ENCODE measurements around the gene SLC25A42. TPM values are rescaled to one million over a fixed set of nuclear protein-coding genes. Genes with fewer than 3 reads are reported as not detected.
A peak's percentile ranks its signal among the peaks of the same experiment; 100 is the strongest.
"Not testable (repeated sequence)": the region's sequence is repeated elsewhere in the genome, so short reads cannot be mapped to it uniquely, and the experiment has no call there.

SLC25A42 gene
- 10 to 100 TPM; 17.6 to 21.0 TPM for total RNA-seq

DNA sequence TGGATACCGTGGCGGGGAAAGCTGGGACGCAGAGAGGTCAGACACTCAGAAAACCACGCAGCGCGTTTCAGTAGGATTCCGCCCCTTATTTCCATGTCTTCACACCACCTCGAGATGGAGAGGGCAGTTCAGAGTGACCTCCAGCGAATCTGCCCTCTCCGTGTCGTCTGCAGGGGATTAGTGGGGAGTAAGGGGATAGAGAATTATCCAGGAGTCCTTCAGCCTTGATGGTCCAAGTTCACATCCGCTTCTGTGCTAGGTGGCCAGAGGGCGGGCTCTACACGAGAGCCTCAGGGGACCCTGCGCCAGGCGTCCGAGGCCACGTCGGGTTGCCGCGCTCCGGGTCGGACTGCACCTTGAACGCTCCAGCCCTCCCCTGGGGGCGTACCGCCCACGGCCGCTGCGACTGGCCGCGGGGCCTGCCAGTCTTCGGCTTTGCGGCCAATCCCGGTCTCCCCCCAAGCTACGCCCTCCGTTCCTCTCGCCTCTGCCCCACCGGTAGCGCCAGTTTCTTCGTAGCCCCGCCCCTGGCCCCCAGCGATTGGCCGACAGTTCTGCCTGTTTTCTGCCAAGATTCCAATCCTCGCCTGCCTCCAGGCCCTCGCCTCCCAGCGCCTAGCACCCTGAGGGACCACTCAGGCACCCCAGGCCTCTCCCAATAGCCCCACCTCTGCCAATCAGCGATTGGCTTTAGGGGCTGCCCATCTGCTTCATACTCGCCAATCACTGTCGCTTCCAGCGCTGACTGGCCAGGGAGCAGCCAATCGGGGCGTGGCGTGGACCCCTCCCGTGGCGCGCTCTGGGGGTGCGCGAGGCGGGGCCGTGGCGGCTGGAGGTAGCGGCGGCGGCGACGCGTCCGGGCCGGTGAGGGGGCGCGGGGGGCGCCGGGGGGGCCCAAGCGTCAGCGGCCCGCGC, at the start of gene SLC25A42:
SLC25A42 (plus strand) TSS at position 812 of the 915 bp plus-strand sequence. CDS start 32,131 bp downstream, outside the sequence.
- H3K27ac Mint-ChIP-seq = peak within 1 kb of the TSS; percentile 76
- DNase-seq = peak; percentile 99
- H3K4me3 Mint-ChIP-seq = peak within 1 kb of the TSS; percentile 81
- no peaks in the 10 kb centered on the region for H3K9me3 Mint-ChIP-seq
- POLR2A ChIA-PET = interaction anchor here (0.8 to 1.4 kb wide), 2 partner anchors 12 to 32 kb away, joined by 3 to 5 read pairs; no protein-coding TSS in a partner anchor
- H3K4me1 Mint-ChIP-seq = peaks cover 32% of the 10 kb centered on the region
- no peaks in the 10 kb centered on the region for H3K36me3 Mint-ChIP-seq (ENCODE audit: low read depth)
- H3K27me3 Mint-ChIP-seq = no peaks in the 10 kb centered on the region
- CTCF ChIA-PET = interaction anchor here (0.7 to 3.4 kb wide), 7 partner anchors 9 to 140 kb away, joined by 3 to 12 read pairs (median 3); partner anchors contain the start of gene NR2C2AP

DNA sequence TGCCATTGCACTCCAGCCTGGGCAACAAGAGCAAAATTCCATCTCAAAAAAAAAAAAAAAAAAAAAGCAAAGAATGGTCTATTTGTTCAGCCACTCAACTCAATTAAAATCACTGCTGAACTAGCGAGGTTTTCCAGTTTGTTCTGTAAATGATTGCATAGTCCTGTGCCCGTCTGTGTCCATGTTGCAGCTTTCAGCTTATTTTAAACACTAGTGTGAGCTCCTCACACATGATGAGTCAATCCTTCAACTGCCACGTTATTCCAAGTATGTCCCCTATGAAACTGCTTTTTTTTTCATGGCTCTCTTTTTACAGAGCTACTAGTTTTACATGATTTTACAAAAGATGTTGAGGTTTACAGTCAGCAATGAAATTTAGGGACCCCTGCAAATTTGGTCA, 42.7 kb upstream of the SLC25A42 start:
- Mint-ChIP-seq H3K27ac (no peak overlapping the region), H3K9me3 (no peaks in the 10 kb centered on the region), H3K36me3 (ENCODE audit: low read depth) (peaks cover 63% of the 10 kb centered on the region), H3K4me1 (peaks cover 23% of the 10 kb centered on the region), H3K4me3 (no peak overlapping the region), H3K27me3 (no peaks in the 10 kb centered on the region)
- DNase-seq = no peak
- CTCF ChIA-PET = interaction anchor here (0.6 kb wide), 1 partner anchor 35 kb away, joined by 3 read pairs; no protein-coding TSS in a partner anchor
- POLR2A ChIA-PET = no interaction called here

DNA sequence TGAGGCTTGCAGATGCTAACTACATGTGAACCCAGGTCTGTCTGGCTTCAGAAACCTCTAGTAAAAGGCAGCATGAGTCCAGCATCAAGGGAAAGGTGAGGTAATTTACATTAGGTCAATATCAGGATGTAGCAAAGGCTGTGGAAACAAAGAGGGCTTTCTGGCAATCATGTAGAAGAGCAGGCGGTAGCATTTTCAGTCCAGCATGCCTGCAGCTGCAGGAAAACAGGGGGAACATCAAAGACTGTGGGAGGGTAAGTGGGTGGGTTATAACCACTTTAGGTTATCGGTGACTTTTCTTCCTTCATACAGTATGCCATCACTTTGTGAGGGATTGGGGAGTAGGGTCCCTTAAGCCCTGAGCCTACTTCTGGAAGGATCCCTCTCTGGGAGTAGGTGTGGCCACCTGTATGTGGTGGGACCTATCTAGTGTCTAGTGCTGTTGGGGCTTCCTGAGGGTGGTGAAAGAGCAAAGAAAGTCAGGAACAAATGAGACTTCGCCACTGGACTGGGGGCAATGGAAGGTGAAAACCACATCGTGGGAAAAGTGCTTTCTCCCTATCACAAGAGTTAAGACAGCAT, 41.3 kb upstream of the SLC25A42 start:
- Mint-ChIP-seq H3K4me3 (no peak overlapping the region), H3K27me3 (no peaks in the 10 kb centered on the region), H3K27ac (no peak overlapping the region), H3K36me3 (ENCODE audit: low read depth) (peaks cover 65% of the 10 kb centered on the region), H3K4me1 (peaks cover 31% of the 10 kb centered on the region), H3K9me3 (no peaks in the 10 kb centered on the region)
- ChIA-PET POLR2A (no interaction called here), CTCF (no interaction called here)
- no peak for DNase-seq

- H3K27me3 Mint-ChIP-seq, H3K27ac Mint-ChIP-seq, CTCF ChIA-PET, H3K4me3 Mint-ChIP-seq, DNase-seq, H3K9me3 Mint-ChIP-seq, POLR2A ChIA-PET: not testable (repeated sequence)
- H3K4me1 Mint-ChIP-seq = peaks cover 37% of the 10 kb centered on the region
- H3K36me3 Mint-ChIP-seq (ENCODE audit: low read depth) = peaks cover 66% of the 10 kb centered on the region
These were observed 40.4 kb upstream of the SLC25A42 start for GRCh38 chr19:19023376-19023775.

GRCh38 chr19:19025861-19026260, 37.9 kb upstream of the SLC25A42 start:
- no peak for DNase-seq
- no peaks in the 10 kb centered on the region for H3K9me3 Mint-ChIP-seq
- no peak overlapping the region for H3K27ac Mint-ChIP-seq
- no peak overlapping the region for H3K4me3 Mint-ChIP-seq
- peaks cover 68% of the 10 kb centered on the region for H3K36me3 Mint-ChIP-seq (ENCODE audit: low read depth)
- no peaks in the 10 kb centered on the region for H3K27me3 Mint-ChIP-seq
- H3K4me1 Mint-ChIP-seq = peaks cover 43% of the 10 kb centered on the region
- POLR2A ChIA-PET = no interaction called here
- CTCF ChIA-PET = no interaction called here

DNA sequence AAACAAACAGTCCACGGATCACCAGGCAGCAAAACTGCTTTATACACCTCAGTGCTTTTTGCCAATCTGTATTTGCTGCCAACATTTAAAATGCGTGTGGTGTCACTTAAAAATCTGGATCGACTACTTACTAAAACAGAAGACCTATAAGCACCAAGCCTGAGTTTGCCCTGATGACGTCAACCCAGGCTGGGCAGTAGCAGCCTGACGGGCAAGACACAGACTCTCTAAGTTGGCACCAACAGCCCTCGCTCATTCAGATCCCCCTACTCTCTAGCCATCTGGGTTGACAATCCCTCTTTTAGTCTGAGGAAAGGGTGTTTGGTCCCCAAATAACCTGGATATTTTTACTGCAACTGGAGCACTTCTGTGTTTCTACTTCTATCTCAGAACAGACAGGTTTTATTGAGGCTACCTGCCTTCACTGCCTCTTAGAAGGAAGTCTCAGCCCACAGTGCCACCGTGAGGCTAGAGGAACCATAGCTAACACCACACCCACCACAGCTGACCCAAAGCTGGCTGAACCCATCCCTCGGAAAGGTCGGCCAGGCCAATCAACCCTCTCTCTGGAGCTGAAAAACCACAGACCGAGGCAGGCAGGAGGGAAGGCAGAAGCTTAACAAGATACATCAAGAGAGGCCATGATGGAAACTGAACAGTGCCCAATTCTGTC, 37.4 kb upstream of the SLC25A42 start:
- H3K9me3 Mint-ChIP-seq = no peaks in the 10 kb centered on the region
- no peaks in the 10 kb centered on the region for H3K27me3 Mint-ChIP-seq
- ChIA-PET POLR2A (no interaction called here), CTCF (no interaction called here)
- H3K36me3 Mint-ChIP-seq (ENCODE audit: low read depth) = peaks cover 67% of the 10 kb centered on the region
- no peak overlapping the region for H3K27ac Mint-ChIP-seq
- no peak overlapping the region for H3K4me3 Mint-ChIP-seq
- no peak for DNase-seq
- H3K4me1 Mint-ChIP-seq = peaks cover 44% of the 10 kb centered on the region

DNA sequence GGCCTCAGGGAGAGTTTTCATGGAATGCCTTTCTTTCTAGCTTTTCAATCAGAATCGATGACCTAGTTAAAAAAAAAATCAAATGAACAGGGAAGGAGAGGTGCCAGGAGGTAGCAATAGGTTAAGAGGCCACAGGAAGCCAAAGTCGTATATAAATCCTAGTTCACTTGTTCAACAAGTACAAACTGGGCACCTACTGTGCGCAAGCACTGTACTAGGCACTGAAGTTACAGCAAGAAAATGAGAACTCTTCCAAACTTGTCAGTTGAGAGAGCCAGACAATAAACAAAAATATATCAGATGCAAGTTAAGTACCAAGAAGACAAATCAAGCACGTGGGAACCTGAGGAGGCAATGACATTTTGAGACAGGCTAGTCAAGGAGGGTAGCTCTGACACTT, 36.6 kb upstream of the SLC25A42 start:
- peaks cover 71% of the 10 kb centered on the region for H3K36me3 Mint-ChIP-seq (ENCODE audit: low read depth)
- no peaks in the 10 kb centered on the region for H3K27me3 Mint-ChIP-seq
- POLR2A ChIA-PET = no interaction called here
- CTCF ChIA-PET = no interaction called here
- H3K27ac Mint-ChIP-seq = no peak overlapping the region
- H3K4me1 Mint-ChIP-seq = peaks cover 49% of the 10 kb centered on the region
- H3K4me3 Mint-ChIP-seq = no peak overlapping the region
- no peaks in the 10 kb centered on the region for H3K9me3 Mint-ChIP-seq
- no peak for DNase-seq

DNA sequence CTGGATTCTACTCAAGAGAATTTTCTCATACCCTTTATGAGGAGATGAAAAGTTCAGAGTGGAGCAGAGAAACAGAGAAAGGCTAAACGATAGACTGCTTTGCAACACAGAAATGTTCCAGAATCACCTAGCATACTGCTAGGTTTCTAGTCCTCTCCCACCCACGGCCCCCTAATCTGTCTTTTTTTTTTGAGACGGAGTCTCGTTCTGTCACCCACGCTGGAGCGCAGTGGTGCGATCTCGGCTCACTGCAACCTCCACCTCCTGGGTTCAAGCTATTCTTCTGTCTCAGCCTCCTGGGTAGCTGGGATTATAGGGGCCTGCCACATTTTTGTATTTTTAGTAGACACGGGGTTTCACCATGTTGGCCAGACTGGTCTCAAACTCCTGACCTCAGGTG, 35.3 kb upstream of the SLC25A42 start:
- ChIA-PET POLR2A (interaction anchor here (1.0 kb wide), 1 partner anchor 108 kb away, joined by 3 read pairs; no protein-coding TSS in a partner anchor), CTCF (no interaction called here)
- Mint-ChIP-seq H3K36me3 (ENCODE audit: low read depth) (peaks cover 61% of the 10 kb centered on the region), H3K9me3 (no peaks in the 10 kb centered on the region), H3K4me1 (peaks cover 42% of the 10 kb centered on the region), H3K27ac (no peak overlapping the region), H3K4me3 (no peak overlapping the region), H3K27me3 (no peaks in the 10 kb centered on the region)
- no peak for DNase-seq

DNA sequence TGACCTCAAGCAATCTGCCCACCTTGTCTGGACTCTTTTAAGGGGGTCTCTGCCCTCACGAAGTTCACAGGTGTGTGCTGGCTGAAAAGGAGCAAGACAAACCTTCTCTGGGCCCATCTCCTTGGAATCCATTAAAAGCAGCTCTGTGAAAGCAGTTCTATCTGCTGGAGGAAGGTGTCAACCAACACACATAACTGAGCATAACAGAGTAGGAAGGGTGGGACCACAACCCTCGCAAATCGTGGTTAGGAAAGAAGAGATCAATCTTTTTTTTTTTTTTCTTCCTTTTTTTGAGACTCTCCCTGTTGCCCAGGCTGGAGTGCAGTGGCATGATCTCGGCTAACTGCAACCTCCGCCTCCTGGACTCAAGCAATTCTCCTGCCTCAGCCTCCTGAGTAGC, 31.9 kb upstream of the SLC25A42 start:
- Mint-ChIP-seq H3K27ac (peak overlapping the region; percentile 90), H3K4me3 (peak overlapping the region; percentile 97), H3K27me3 (no peaks in the 10 kb centered on the region), H3K9me3 (no peaks in the 10 kb centered on the region), H3K4me1 (peaks cover 49% of the 10 kb centered on the region), H3K36me3 (ENCODE audit: low read depth) (peaks cover 42% of the 10 kb centered on the region)
- POLR2A ChIA-PET = interaction anchor here (0.7 to 2.4 kb wide), 3 partner anchors 31 to 1031 kb away, joined by 3 to 7 read pairs (median 5); partner anchors contain the start of genes COPE and DDX49
- no peak for DNase-seq
- CTCF ChIA-PET = interaction anchor here (0.7 kb wide), 1 partner anchor 444 kb away, joined by 4 read pairs; no protein-coding TSS in a partner anchor

DNA sequence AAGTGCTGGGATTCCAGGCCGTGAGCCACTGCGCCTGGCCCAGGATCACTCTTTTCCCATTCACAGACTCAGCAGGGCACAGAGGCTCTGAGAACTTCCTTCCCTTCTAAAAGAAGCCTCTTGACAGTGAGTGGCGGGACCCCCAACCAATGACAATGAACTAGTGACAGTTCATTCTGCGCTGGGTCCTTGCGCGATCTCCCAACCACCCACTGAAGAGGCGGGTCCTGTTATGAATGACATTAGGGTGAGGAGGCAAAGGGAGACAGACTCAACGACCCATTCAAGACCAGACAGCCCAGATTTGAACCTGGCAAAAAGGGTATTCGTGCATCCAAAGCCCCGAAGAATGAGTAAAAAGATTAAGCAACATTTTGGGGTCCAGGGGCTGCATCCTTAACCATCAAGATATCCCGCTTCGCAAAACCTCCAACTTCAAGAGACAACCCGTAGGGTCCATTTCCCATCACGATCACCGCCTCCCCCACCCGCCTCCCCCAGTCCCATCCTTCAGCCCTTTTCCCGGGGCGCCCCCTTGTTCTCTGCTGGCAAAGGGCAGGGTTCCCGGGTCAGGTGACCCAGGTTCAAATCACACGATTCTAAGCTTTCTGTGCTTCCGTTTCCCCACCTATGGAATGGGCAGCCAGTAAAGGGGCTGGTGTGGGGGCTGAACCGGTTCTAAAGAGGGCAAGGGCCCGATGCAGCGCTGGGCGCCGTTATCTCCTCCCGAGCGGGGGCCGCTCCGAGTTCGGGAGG, 31.2 kb upstream of the SLC25A42 start:
- peak overlapping the region; percentile 90 for H3K27ac Mint-ChIP-seq
- peak overlapping the region; percentile 97 for H3K4me3 Mint-ChIP-seq
- H3K9me3 Mint-ChIP-seq = no peaks in the 10 kb centered on the region
- DNase-seq = peak; percentile 80
- POLR2A ChIA-PET = interaction anchor here (0.7 to 2.4 kb wide), 4 partner anchors 32 to 1032 kb away, joined by 3 to 7 read pairs (median 4); partner anchors contain the start of genes COPE and DDX49
- CTCF ChIA-PET = interaction anchor here (0.7 kb wide), 1 partner anchor 445 kb away, joined by 4 read pairs; no protein-coding TSS in a partner anchor
- H3K36me3 Mint-ChIP-seq (ENCODE audit: low read depth) = peaks cover 36% of the 10 kb centered on the region
- H3K27me3 Mint-ChIP-seq = no peaks in the 10 kb centered on the region
- peaks cover 44% of the 10 kb centered on the region for H3K4me1 Mint-ChIP-seq

DNA sequence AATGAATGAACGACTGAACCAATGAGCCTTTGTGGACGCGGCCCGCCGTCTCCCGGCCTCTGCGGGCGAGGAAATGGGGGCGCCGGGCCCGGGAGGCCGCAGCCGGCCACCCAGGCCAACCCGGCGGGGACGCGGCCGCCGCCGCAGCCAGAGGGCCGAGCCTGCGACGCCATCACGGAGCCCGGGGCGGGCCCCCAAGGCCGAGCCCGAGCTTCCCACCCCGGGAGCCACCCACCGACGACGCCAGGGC, 30.7 kb upstream of the SLC25A42 start:
- peaks cover 32% of the 10 kb centered on the region for H3K36me3 Mint-ChIP-seq (ENCODE audit: low read depth)
- DNase-seq = no peak
- peak overlapping the region; percentile 90 for H3K27ac Mint-ChIP-seq
- ChIA-PET CTCF (no interaction called here), POLR2A (interaction anchor here (0.9 to 2.4 kb wide), 3 partner anchors 32 to 456 kb away, joined by 3 to 7 read pairs (median 5); partner anchors contain the start of genes COPE and DDX49)
- no peaks in the 10 kb centered on the region for H3K27me3 Mint-ChIP-seq
- peak overlapping the region; percentile 97 for H3K4me3 Mint-ChIP-seq
- H3K4me1 Mint-ChIP-seq = peaks cover 41% of the 10 kb centered on the region
- no peaks in the 10 kb centered on the region for H3K9me3 Mint-ChIP-seq

GRCh38 chr19:19033426-19034203, 30.2 kb upstream of the SLC25A42 start, which contains the start of the genes ARMC6 and SUGP2:
Gene ARMC6 (plus strand): TSS chr19:19033603. CDS start chr19:19034210, 607 bp downstream.
Gene SUGP2 (minus strand): TSS chr19:19033517. CDS start chr19:19031071, 2,446 bp downstream.
- peak; percentile 91 for DNase-seq
- CTCF ChIA-PET = no interaction called here
- POLR2A ChIA-PET = interaction anchor here (1.0 to 2.4 kb wide), 2 partner anchors 31 to 114 kb away, joined by 5 to 7 read pairs; partner anchors contain the start of genes COPE and DDX49
- H3K9me3 Mint-ChIP-seq = no peaks in the 10 kb centered on the region
- no peaks in the 10 kb centered on the region for H3K27me3 Mint-ChIP-seq
- peaks cover 38% of the 10 kb centered on the region for H3K4me1 Mint-ChIP-seq
- H3K27ac Mint-ChIP-seq = peak within 1 kb of the TSS; percentile 90
- peaks cover 27% of the 10 kb centered on the region for H3K36me3 Mint-ChIP-seq (ENCODE audit: low read depth)
- H3K4me3 Mint-ChIP-seq = peak within 1 kb of the TSS; percentile 97
